Nephron progenitor cell (in vitro differentiated cells): Measurements from ENCODE around the gene DYTN.
A peak's percentile ranks its signal among the peaks of the same experiment; 100 is the strongest.

Experiments used
- DNase-seq: peaks from one replicate; pipeline ENCODE4 v3.0.0; 2021
- H3K27ac Mint-ChIP-seq: 2 replicates; pipeline ENCODE4 v1.8.0; 2021; ENCODE audit warnings: mild to moderate bottlenecking, moderate library complexity, mixed read lengths
- H3K27me3 Mint-ChIP-seq: 2 replicates; pipeline ENCODE4 v1.8.0; 2021; ENCODE audit warnings: mild to moderate bottlenecking, low read depth, mixed read lengths; ENCODE audit not compliant: poor library complexity
- H3K36me3 Mint-ChIP-seq: 2 replicates; pipeline ENCODE4 v1.8.0; 2021; ENCODE audit warnings: low read depth, mixed read lengths
- H3K4me1 Mint-ChIP-seq: 2 replicates; pipeline ENCODE4 v1.8.0; 2021; ENCODE audit warnings: mixed read lengths
- H3K4me3 Mint-ChIP-seq: 2 replicates; pipeline ENCODE4 v1.8.0; 2021; ENCODE audit warnings: mild to moderate bottlenecking, moderate library complexity, mixed read lengths
- H3K9me3 Mint-ChIP-seq: 2 replicates; pipeline ENCODE4 v1.8.0; 2021; ENCODE audit warnings: mild to moderate bottlenecking, moderate library complexity, mixed read lengths
- CTCF ChIP-seq: fragments of 200-600 bp; sonication (generic); IDR thresholded peaks from 2 replicates; pipeline ENCODE4 v1.5.0; 2021; ENCODE audit warnings: antibody characterized with exemption

The DYTN gene

GRCh38 chr2:206756816-206757215, 38.6 kb upstream of the DYTN start:
- no peak overlapping the region for H3K4me3 Mint-ChIP-seq
- no peaks in the 10 kb centered on the region for H3K4me1 Mint-ChIP-seq
- peaks cover 23% of the 10 kb centered on the region for H3K27me3 Mint-ChIP-seq
- no peak for TF ChIP-seq CTCF
- no peaks in the 10 kb centered on the region for H3K36me3 Mint-ChIP-seq
- H3K9me3 Mint-ChIP-seq, result no peaks in the 10 kb centered on the region
- no peak overlapping the region for H3K27ac Mint-ChIP-seq
- no peak for DNase-seq

- Mint-ChIP-seq H3K36me3 (no peaks in the 10 kb centered on the region), H3K27ac (no peak overlapping the region), H3K9me3 (no peaks in the 10 kb centered on the region), H3K4me3 (no peak overlapping the region), H3K4me1 (peaks cover 9% of the 10 kb centered on the region), H3K27me3 (peaks cover 8% of the 10 kb centered on the region)
- TF ChIP-seq CTCF, result no peak
- no peak for DNase-seq
These were observed 22.6 kb upstream of the DYTN start for GRCh38 chr2:206740800-206741199.

GRCh38 chr2:206739271-206739670, 21.1 kb upstream of the DYTN start:
- Mint-ChIP-seq H3K36me3 (no peaks in the 10 kb centered on the region), H3K4me1 (peaks cover 9% of the 10 kb centered on the region), H3K9me3 (no peaks in the 10 kb centered on the region), H3K27me3 (peaks cover 8% of the 10 kb centered on the region), H3K4me3 (no peak overlapping the region), H3K27ac (no peak overlapping the region)
- TF ChIP-seq CTCF, result no peak
- DNase-seq, result peak; percentile 33

- peaks cover 9% of the 10 kb centered on the region for H3K4me1 Mint-ChIP-seq
- DNase-seq, result no peak
- no peaks in the 10 kb centered on the region for H3K36me3 Mint-ChIP-seq
- H3K27me3 Mint-ChIP-seq, result peaks cover 11% of the 10 kb centered on the region
- TF ChIP-seq CTCF, result no peak
- no peak overlapping the region for H3K4me3 Mint-ChIP-seq
- H3K27ac Mint-ChIP-seq, result no peak overlapping the region
- no peaks in the 10 kb centered on the region for H3K9me3 Mint-ChIP-seq
These were observed 18.7 kb upstream of the DYTN start for GRCh38 chr2:206736935-206737334.

GRCh38 chr2:206733341-206733740, 15.1 kb upstream of the DYTN start:
- Mint-ChIP-seq H3K4me3 (no peak overlapping the region), H3K36me3 (no peaks in the 10 kb centered on the region), H3K27me3 (peaks cover 15% of the 10 kb centered on the region), H3K4me1 (no peaks in the 10 kb centered on the region), H3K9me3 (peaks cover 4% of the 10 kb centered on the region), H3K27ac (no peak overlapping the region)
- no peak for DNase-seq
- TF ChIP-seq CTCF, result no peak

- no peak overlapping the region for H3K4me3 Mint-ChIP-seq
- no peak for TF ChIP-seq CTCF
- H3K27me3 Mint-ChIP-seq, result peaks cover 19% of the 10 kb centered on the region
- DNase-seq, result no peak
- H3K9me3 Mint-ChIP-seq, result peaks cover 4% of the 10 kb centered on the region
- no peaks in the 10 kb centered on the region for H3K36me3 Mint-ChIP-seq
- no peaks in the 10 kb centered on the region for H3K4me1 Mint-ChIP-seq
- H3K27ac Mint-ChIP-seq, result no peak overlapping the region
These were observed 10.3 kb upstream of the DYTN start for GRCh38 chr2:206728277-206729199.
